Fibroblast of pulmonary artery (primary cell): ENCODE measurements around the gene MAST3.

Experiments
- DNase-seq: peaks from one replicate; pipeline ENCODE4 v3.0.0-alpha.2; 2010; ENCODE audit warnings: low read depth
- H3K4me3 ChIP-seq: replicated peaks from 2 replicates; pipeline ENCODE4 v1.5.1; 2011; ENCODE audit warnings: low read depth, mild to moderate bottlenecking, control low read depth, low read length, moderate library complexity
- CTCF ChIP-seq: IDR thresholded peaks from 2 replicates; pipeline ENCODE4 v1.5.1; 2011; ENCODE audit warnings: mild to moderate bottlenecking, control low read depth, low read length, inconsistent platforms; ENCODE audit errors: missing control alignments

The MAST3 gene

GRCh38 chr19:18058208-18059009 is 39.2 kb upstream of the MAST3 start:
- DNase-seq: peak; percentile 78
- peak; percentile 69 for TF ChIP-seq CTCF
- no peak overlapping the region for H3K4me3 ChIP-seq

GRCh38 chr19:18059297-18059696 is 38.3 kb upstream of the MAST3 start:
- no peak for TF ChIP-seq CTCF
- H3K4me3 ChIP-seq: no peak overlapping the region
- DNase-seq: no peak

GRCh38 chr19:18059902-18060301 is 37.7 kb upstream of the MAST3 start:
- TF ChIP-seq CTCF: no peak
- no peak overlapping the region for H3K4me3 ChIP-seq

GRCh38 chr19:18060472-18060871 is 37.1 kb upstream of the MAST3 start:
- H3K4me3 ChIP-seq: no peak overlapping the region
- TF ChIP-seq CTCF: no peak
- DNase-seq: no peak

More at GRCh38 chr19:18059902-18060301, 37.7 kb upstream of the MAST3 start:
- no peak for DNase-seq

GRCh38 chr19:18062028-18062427 is 35.5 kb upstream of the MAST3 start:
- no peak for DNase-seq
- TF ChIP-seq CTCF: no peak
- no peak overlapping the region for H3K4me3 ChIP-seq

GRCh38 chr19:18063463-18063862 is 34.1 kb upstream of the MAST3 start:
- no peak for DNase-seq
- H3K4me3 ChIP-seq: no peak overlapping the region
- peak; percentile 0 for TF ChIP-seq CTCF

- no peak for DNase-seq
- TF ChIP-seq CTCF: no peak
- H3K4me3 ChIP-seq: no peak overlapping the region
Measured at GRCh38 chr19:18065173-18065495, 32.4 kb upstream of the MAST3 start.
